NCI-H187 (cell line): ENCODE results near the gene BLCAP.
"Not testable (repeated sequence)": the region's sequence is repeated elsewhere in the genome, so short reads cannot be mapped to it uniquely, and the experiment has no call there.

Source experiments
- DNase-seq, 2 experiments: peaks; one replicate each; lab custom pipeline; 2025; lab: John Stamatoyannopoulos, UW

Gene BLCAP

GRCh38 chr20:37484331-37484730 lies 43.3 kb downstream of the BLCAP start:
- DNase-seq: no peak

DNA sequence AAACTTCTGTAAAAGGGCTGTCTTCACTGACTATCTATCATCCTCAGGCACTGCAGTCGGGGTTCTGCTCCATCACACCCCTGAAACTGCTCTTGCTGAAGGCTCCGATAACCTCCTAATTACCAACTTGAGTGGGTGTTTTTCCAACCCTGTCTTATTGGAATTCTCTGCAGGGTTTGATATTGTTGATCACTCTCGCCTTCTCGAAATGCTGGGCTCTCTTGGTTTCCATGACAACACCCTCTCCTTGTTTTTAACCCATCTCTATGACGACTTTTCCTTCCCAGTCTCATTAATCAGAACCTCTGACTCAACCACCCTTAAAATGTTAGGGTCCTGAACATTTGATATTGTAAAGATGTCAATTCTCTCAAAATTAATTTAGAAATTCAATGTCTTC lies 46.1 kb downstream of the BLCAP start:
- no peak for DNase-seq

DNA sequence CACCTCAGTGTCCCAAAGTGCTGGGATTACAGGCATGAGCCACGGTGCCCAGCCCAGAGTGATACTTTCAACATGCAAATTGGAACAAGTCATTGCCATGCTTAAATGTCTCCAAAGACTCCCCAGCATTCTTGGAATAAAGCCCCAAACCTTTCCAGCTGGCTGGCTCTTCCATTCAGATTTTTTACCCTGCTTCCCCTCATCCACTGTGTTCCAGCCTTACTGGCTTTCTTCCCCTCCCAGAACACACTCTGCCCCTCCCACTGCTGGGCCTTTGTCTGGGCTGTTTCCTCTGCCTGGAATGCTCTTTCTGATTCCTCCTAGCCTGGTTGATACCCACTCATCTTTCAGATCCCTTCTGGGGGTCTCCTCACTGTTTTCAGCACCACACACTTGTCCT lies 46.8 kb downstream of the BLCAP start:
- no peak for DNase-seq

- DNase-seq: no peak
Measured at GRCh38 chr20:37479925-37480691, 47.6 kb downstream of the BLCAP start.

GRCh38 chr20:37479266-37479665 lies 48.4 kb downstream of the BLCAP start:
- no peak for DNase-seq

- no peak for DNase-seq
Measured at GRCh38 chr20:37477041-37477440, 50.6 kb downstream of the BLCAP start.

DNA sequence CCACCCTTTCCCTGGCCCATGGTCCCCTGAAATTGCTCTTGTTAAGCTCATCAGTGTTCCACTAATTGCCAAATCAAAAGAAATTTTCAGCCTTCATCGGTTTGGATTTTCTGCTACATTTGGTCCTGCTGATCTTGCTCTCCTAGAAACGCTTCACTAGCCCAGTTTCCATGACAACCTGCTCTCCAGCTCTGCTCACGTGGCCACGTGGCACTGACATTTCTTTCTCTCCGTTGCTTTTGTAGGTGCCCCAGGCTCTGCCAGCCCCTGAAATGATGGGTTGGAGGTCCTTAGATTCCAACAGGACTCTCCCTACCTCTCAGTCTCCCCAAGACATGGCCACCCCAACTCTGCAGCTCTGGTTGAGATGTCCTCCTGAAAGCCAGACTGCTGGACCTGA lies 52.4 kb downstream of the BLCAP start:
- no peak for DNase-seq

DNA sequence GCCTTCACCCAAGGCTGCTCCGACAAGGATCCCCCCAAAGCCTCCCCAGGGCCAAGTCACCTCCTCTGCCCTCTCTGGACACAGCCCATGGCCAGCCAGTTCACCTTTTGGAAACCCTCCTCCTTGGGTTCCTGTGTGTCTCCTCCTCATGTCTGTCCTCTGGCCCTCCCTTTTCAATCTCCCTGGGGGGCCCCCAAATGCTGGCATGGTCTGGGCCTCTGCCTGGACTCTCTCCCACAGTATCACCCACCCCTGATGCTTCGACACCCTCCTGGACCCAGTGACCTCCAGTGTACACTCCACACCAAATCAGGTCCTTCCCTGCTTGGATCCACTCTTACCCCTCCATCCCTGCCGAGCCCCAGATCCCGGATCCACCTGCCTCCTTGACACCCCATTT lies 53.3 kb downstream of the BLCAP start:
- DNase-seq: no peak

DNA sequence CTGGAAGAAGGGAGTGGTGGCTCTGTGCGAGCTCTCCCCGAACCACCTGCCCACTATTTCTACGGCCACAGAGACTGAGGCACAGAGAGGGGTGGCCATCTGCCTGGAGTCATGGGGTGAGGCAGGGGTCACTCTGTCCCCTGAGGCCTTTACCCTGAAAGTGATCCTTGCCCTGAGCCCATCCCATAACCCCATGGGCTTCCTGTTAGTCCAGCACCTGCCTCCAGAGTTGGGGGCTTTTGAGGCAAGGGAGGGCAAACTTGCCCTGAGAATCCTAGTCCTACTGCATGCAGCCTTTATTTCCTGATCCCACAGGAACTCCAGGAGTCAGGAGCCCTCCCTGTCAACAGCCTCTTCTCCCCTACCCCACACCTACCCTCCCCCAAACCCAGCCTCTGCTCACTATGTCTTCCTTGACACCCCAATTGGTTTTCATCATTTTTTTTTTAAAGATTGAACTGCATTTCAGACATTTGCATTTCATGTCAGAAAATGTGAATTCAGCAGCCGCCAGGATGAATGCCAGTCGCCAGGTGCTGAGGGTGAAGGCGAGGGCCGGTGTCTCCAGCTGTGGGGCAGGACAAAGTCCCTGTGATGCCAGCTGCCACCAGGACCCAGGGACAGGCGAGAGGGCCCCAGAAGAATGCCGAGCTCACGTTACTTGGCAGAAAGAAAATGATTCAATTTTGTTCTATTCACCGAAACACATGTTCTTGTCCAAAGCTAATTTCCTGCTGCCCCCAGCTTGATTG lies 54.3 kb downstream of the BLCAP start:
- DNase-seq: no peak

DNA sequence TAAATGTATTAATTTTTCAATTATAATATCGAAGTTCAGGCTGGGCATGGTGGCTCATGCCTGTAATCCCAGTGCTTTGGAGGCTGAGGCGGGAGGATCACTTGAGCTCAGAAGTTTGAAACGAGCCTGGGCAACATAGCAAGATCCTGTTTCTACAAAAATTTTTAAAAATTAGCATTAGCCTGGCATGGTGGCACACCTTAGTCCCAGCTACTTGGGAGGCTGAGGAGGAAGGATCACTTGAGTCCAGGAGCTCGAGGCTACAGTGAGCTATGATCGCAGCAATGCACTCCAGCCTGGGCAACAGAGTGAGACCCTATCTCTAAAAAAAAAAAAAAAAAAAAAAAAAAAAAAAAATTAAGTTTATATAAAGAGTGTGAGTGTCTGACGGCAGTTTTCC lies 55.2 kb downstream of the BLCAP start:
- DNase-seq: not testable (repeated sequence)

DNA sequence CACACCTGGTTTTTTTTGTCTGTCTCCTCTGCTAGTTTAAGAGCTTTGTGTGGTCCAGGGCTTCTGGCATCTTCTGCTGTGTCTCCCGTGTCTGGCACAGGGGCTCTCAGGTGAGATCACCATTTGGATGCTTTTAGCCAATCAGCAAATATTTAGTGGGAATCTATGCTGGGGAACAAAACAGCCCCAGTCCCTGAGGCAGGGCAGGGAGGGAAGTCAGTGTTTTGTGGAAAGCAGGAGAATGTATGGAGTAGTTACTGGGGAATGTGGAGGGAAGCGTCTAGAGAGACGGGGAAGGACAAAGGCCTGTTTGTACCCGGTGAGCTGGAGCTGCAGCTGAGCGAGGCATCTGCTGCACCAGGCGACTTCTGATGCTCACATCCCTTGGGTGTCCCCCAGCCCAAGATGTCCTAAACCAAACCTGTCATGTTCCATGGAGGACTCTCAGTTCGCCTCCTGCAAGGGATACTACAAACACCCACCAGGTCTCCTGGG lies 55.9 kb downstream of the BLCAP start:
- DNase-seq: no peak

DNA sequence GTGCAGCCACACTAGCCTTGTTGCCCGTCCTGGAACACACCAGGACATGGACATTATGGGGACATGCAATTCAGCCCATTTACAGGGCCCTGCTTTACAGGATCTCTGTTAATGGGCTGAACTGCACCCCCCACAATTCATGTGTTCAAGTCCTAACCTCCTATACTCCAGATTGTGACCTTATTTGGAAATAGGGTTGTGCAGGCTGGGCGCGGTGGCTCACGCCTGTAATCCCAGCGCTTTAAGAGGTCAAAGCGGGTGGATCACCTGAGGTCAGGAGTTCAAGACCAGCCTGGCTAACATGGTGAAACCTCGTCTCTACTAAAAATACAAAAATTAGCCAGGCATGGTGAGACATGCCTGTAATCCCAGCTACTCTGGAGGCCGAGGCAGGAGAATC lies 57.5 kb downstream of the BLCAP start:
- DNase-seq: not testable (repeated sequence)

DNA sequence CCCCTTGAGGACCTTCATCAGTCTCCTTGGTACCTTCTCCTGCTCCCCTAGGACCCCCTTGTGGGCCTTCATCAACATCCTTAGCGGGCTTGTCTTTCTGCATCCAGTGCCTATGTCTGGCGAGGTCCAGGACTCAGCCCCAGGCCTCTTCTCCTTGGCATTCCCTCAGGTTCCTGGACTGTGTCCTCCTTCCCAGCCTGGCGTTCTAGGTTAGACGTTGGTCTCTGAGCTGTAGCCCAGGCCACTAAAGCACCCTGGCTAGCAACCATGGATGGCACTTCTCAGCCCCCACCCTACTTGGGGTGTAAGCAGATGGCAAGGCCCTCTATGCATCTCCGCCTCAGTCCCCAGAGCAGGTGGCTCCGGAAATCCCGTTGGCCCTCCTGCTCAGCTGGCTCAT lies 58.1 kb downstream of the BLCAP start:
- no peak for DNase-seq

DNA sequence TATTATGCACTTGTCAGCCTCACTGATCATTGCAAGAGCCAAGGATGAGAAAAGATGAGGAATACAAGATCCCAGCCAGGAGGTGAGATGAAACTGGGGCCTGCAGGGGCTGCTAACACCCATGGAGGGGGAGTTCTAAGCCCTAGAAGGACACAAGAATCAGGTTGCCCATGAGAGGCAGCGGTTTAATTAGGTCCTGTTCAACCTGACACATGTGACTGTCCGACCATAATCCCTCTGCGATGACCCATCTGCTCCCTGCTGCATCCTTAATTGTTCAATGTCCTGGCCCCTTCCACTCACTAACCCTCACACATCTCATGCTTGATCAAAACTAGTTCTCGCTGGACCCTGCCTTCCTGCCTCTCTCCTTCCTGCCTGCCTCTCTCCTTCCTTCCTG lies 58.8 kb downstream of the BLCAP start:
- DNase-seq: no peak
